GM18907 (cell line): Measurements from ENCODE around the gene CALD1.

Source experiments
- ATAC-seq: cut with Tn5 transposase; IDR thresholded peaks from one replicate; pipeline ENCODE4 v1.9.1; 2021; ENCODE audit warnings: mild to moderate bottlenecking, moderate library complexity; ENCODE audit not compliant: unreplicated experiment

The CALD1 gene

DNA sequence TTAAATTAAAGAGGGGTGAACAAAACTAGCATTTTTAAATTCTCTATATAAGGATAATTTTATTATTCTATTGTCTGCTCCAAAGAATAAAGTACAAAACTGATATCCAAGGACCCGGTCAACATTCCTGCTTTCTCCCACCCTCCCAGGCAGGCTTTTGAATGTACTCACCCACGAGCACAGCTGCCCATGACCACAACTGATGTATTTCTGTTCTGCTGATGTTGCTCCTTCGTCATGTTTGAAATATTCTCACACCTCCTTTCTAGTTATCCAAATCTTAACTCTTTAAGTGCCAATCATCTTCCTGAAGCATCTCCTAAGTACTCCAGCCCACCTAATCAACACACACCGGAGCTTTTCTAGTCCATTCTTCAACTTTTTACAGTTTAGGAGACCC lies 46.7 kb downstream of the CALD1 start:
- no peak for ATAC-seq

DNA sequence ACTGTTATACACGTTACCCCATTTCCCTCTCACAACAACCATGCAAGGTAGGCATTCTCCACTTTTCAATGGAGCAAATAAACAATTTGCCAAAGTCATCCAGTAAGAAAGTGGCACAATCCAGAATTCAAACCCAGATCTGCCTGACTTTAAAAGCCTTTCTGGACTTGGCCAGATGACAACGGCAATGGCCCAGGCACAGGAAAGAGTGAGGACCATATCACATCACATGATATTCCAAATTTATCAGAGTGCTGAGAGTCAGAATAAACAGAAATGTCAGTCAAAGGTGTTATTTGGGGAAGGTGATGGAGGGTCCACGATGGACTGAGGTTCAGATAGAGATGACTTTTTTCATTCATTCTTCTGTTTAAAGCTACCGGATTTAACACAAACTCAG lies 48.0 kb downstream of the CALD1 start:
- no peak for ATAC-seq

GRCh38 chr7:134827889-134828288 lies 48.5 kb downstream of the CALD1 start:
- no peak for ATAC-seq

DNA sequence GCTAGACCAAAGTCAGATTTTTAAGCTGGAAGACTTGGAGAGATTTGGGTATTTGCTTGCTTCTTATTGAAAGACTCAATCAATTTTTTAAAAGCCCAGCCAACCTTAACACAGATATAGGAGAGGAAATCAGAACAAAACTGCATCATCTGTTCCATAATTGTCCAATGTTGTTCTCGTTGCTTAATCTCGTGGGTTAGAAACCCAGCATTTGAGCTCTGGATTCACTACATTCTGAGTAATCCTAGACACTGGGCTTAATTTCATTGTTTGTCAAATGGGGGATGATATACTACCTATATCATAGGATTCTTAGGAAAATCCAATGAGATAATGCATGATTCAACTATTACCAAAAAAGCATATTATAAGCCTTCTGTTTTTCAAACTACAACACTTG lies 48.9 kb downstream of the CALD1 start:
- ATAC-seq, result no peak

DNA sequence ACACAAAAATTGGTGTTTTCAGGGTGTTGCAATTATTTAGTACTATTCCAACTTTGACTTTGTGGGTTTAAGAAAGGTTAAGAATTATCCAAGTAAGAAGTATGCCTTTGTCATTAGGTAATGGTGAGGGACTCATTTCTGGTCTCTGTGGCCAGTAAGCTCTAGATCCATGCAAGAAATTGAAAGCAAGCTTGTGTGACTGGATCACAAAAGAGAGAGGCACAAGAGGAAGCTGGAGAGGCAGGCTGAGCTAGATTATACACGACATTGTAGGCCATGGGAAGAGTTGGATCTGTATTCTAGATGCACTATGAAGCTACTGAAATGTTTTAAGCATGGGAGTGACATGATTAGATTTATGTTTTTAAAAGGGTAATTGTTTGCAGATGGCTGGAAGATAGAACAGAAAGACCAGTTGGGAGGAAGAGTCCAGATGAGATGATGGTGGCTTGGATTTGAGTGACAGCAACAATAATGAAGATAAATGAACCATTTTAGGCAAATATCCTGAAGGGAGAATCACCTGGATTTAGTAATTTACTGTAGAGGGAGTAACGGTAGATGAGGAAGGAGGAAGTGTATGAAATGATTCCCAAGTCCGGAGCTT lies 50.0 kb downstream of the CALD1 start:
- ATAC-seq, result no peak

DNA sequence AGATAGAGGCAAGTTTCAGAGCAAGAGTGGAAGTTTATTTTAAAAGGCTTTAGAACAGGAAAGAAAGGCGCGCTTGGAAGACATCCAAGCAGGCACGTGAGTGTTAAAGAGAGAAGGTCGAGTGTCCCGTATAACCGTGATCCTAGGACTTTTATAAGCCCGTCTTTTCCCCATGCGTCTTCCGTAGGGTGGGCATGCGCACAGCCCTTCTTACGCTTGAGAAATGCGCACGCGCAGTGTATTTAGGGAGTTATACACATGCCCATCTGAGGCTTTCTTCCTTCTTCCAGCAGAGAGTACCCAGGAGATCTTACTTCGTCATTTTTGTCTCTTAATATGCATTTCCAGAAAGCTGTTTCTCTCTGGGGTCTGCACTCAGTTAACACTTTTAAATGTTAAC lies 52.4 kb downstream of the CALD1 start:
- ATAC-seq, result no peak

DNA sequence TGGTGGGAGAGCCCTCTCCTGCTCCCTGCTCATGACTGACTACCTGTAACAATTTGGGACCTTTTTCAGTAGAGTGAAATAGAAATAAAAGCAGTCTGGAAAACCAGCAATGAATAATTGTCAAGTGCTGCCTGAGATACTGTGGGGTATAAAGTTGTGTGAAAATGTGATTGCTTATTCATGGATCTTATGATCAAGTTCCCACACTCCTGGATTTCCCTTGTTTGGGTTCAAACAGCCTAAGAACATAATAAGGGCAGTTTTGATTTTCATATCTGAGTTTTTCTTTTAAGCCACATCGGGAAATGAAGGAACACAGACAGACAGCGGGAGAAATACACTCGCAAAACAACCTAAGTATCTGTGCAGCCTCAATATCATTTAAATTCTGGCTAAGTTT lies 52.9 kb downstream of the CALD1 start:
- no peak for ATAC-seq

GRCh38 chr7:134834689-134835462 lies 55.4 kb downstream of the CALD1 start:
- no peak for ATAC-seq

DNA sequence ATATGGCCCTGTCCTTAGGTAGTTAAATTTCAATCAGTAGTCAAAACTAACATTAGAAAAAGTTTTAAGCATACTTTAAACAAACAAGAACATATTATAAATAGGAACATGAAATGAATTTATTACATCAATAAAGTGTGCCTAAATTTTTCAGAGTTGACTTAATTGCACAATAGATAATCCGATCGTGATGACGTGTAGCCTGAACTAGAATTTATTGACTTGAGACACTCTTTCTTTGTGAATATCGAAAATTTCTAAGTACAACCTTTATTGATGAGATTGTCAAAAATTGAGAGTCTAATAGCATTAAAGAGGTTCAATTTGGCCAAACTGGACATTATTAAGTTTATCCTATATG lies 56.0 kb downstream of the CALD1 start:
- no peak for ATAC-seq

GRCh38 chr7:134836447-134836846 lies 57.0 kb downstream of the CALD1 start:
- no peak for ATAC-seq

DNA sequence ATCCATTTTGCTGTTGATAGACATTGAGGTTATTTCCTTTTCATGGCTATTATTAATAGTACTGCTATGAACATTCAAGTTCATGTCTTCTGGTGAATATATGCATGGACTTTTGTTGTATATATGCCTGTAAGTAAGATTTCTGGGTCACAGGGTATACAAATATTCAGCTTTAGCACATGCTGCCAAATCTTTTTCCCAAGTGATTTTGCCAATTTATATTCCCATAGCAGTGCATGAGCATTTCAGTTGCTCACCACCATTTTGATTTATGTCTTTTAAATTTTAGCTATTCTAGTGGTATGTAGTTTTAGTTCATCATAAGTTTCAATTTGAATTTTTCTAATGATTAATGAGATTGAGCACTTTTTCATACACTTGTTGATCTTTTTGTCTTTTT lies 59.9 kb downstream of the CALD1 start:
- ATAC-seq, result no peak

GRCh38 chr7:134842062-134842461 lies 62.6 kb downstream of the CALD1 start:
- no peak for ATAC-seq

DNA sequence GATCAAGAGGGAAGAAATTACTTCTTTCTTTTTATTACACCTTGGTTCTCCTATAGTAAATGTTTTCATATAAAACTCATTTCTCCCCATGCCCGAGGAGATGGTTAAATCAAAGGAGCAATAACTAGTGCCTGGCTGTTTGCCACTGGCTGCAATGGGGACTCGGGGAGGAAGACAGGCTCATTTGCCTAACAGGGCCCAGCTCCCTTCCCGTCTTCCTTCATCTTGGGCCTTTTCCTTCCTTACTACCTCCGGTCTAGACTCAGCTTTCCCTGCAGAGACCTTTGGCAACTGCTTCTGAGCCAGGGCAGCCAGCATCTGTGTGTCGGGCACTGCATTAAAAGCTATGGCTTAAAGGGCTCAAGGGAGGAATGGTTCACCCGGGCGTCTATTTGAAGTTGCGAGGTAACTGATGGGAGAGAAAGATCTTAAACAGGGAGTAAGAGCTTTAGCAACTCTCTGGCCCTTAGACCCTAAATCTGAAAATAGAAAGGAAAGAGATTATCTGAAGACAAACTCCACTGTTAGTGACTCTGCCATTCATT lies 63.5 kb downstream of the CALD1 start:
- no peak for ATAC-seq

- ATAC-seq, result no peak
Measured at GRCh38 chr7:134844200-134844599, 64.8 kb downstream of the CALD1 start.

DNA sequence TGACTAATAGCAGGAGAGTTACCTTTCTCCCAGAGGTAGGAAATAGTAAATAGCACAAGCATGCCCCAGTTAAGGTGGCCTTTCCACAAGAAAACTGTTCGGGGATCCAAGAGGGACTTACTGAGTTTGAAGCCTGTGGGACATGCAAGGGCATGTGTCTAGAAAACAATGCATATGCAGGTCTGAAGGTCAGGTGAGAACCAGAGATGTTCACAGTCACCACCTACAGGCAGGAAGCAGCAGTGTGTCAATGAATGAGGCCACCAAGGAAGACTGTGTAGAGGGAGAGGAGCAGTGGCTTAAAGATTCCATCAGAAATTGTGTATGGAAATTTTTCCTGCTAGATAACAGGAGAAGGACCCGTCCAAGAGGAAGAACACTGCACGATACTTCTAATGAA lies 66.0 kb downstream of the CALD1 start:
- ATAC-seq, result no peak

DNA sequence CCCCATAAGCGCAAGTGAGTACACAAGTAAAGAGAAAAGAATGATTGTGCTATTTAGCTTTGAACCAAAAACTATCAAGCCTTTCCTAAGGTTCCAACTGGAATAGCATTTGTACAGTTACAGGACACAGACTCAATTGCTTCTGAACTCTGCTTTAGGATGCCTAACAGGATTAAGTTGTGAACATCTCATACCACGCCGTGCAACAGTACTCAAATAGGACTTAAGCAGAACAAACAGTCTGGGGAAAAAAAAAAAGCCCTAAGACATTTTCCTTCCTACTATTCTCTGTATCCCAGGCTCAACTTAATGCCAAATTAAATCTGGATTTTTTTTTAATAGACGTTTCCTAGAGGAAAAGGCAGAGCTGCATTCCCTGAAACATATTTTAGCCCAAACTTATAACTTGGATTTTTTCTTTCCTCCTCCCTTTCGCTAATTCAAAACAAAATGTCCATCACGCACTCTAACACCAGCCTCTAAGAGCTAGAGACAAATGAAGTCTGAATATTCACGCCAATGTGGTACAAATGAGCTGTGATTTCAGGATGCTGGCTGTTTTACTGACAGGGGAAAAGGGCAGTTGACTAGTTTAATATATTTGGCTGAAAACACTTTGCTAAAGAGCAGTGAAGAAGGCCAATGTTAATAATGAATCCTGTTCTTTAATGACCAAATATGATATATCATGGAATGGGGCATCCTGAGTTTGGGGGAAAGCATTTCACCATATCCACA lies 68.6 kb downstream of the CALD1 start:
- ATAC-seq, result no peak

GRCh38 chr7:134850066-134850465 lies 70.6 kb downstream of the CALD1 start:
- ATAC-seq, result no peak

GRCh38 chr7:134851141-134851540 lies 71.7 kb downstream of the CALD1 start:
- no peak for ATAC-seq

- no peak for ATAC-seq
Measured at GRCh38 chr7:134852625-134853024, 73.2 kb downstream of the CALD1 start.

DNA sequence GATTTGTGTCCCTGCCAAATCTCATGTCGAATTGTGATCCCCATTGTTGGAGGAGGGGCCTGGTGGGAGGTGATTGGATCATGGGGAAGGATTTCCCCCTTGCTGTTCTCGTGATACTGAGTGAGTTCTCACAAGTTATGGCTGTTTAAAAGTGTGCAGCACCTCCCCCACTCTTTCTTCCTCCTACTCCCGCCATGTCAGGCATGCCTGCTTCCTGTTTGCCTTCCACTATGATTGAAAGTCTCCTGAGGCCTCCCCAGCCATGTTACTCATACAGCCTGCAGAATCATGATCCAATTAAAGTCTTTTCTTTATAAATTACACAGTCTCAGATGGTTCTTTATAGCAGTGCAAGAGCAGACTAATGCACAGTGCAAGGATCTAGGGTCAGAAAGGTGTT lies 75.4 kb downstream of the CALD1 start:
- ATAC-seq, result no peak

- ATAC-seq, result no peak
Measured at GRCh38 chr7:134855442-134855841, 76.0 kb downstream of the CALD1 start.

DNA sequence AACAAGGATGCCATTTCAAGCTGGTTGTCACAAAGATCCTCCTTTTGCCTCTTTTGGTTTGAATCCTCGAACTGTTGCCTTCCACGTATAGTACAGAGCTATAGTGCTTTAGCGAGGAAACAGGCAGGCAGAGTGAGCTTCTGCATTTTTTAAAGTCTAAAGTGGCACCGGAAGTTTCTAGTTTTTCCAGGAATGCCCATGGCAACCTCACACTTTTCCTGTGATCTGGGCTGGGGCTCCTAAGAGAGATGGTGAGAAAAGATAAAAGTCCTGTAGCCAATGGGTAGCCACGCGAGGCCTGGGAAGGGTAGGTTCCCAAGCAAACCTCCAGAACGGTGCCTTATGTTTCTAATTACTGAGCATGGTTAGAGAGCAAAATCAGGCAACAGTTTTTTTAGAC lies 76.7 kb downstream of the CALD1 start:
- ATAC-seq, result no peak
